SK-N-SH (cell line): Measurements from ENCODE around the gene UBE2D1. TPM values are rescaled to one million over a fixed set of nuclear protein-coding genes. Genes with fewer than 3 reads are reported as not detected.

ENCODE experiments used
- CTCF ChIA-PET: fragments of 300-600, 350-600 bp; formaldehyde crosslinking; extraction: SDS; loops from one replicate; lab custom pipeline; 2021; lab: Yijun Ruan, JAX
- POLR2A ChIA-PET: fragments of 350-600 bp; sonication (Branson Sonifier 250); formaldehyde crosslinking; extraction: SDS; loops from one replicate; lab custom pipeline; 2020; ENCODE audit warnings: antibody characterized with exemption, inconsistent platforms; lab: Yijun Ruan, JAX
- DNase-seq: peaks from one replicate; pipeline ENCODE4 v3.0.0; 2012
- H2AFZ ChIP-seq: fragments of 200-600 bp; sonication (generic); 2 replicates; pipeline ENCODE4 v1.8.1; 2016; ENCODE audit warnings: antibody characterized with exemption, mild to moderate bottlenecking, low read depth
- H3F3A ChIP-seq: fragments of 200-600 bp; sonication (generic); replicated peaks from 2 replicates; pipeline ENCODE3; 2016; ENCODE audit warnings: antibody characterized with exemption, mild to moderate bottlenecking; ENCODE audit not compliant: insufficient read depth
- H3K27ac ChIP-seq, 2 experiments: fragments of 200-500 bp in 1 of 2; fragments of 200-600 bp in 1 of 2; sonication (Bioruptor generic) in 1 of 2; sonication (generic), shearing (Covaris generic) in 1 of 2; 2 replicates each; pipeline versions ENCODE4 v1.5.1 to v1.6.1; 2014 to 2016; ENCODE audit warnings: low read depth in 2 of 2, inconsistent platforms in 1 of 2, low read length in 1 of 2, mild to moderate bottlenecking in 1 of 2, mixed read lengths in 1 of 2
- H3K27me3 ChIP-seq: fragments of 200-600 bp; sonication (generic), shearing (Covaris generic); 2 replicates; pipeline ENCODE4 v1.6.1; 2016; ENCODE audit warnings: mixed run types; ENCODE audit not compliant: insufficient read depth
- H3K36me3 ChIP-seq, 2 experiments: fragments of 200-500 bp in 1 of 2; fragments of 200-600 bp in 1 of 2; sonication (Bioruptor generic) in 1 of 2; sonication (generic) in 1 of 2; replicated peaks in 1 of 2; 2 replicates each; pipeline versions ENCODE3 to v1.5.1; 2014 to 2016; ENCODE audit warnings: low read length in 1 of 2, mild to moderate bottlenecking in 1 of 2; ENCODE audit not compliant: insufficient read depth in 2 of 2, control insufficient read depth in 1 of 2
- H3K4me1 ChIP-seq, 2 experiments: fragments of 200-500 bp in 1 of 2; fragments of 200-600 bp in 1 of 2; sonication (Bioruptor generic) in 1 of 2; sonication (generic), shearing (Covaris generic) in 1 of 2; 2 replicates each; pipeline versions ENCODE4 v1.5.1 to v1.6.1; 2014 to 2016; ENCODE audit warnings: low read depth in 1 of 2, low read length in 1 of 2, mixed run types in 1 of 2; ENCODE audit not compliant: insufficient read depth in 2 of 2, control insufficient read depth in 1 of 2
- H3K4me2 ChIP-seq: fragments of 200-600 bp; sonication (generic), shearing (Covaris generic); 2 replicates; pipeline ENCODE4 v1.6.1; 2017; ENCODE audit warnings: mixed run types
- H3K4me3 ChIP-seq, 2 experiments: fragments of 200-500 bp in 1 of 2; fragments of 200-600 bp in 1 of 2; sonication (Bioruptor generic) in 1 of 2; sonication (generic), shearing (Covaris generic) in 1 of 2; 2 replicates each; pipeline versions ENCODE4 v1.5.1 to v1.8.1; 2014 to 2016; ENCODE audit warnings: low read depth in 2 of 2, inconsistent platforms in 1 of 2, low read length in 1 of 2, mild to moderate bottlenecking in 1 of 2, mixed read lengths in 1 of 2, moderate library complexity in 1 of 2
- H3K79me2 ChIP-seq: fragments of 200-600 bp; sonication (generic); 2 replicates; pipeline ENCODE4 v1.8.1; 2017; ENCODE audit warnings: mild to moderate bottlenecking; ENCODE audit not compliant: insufficient read depth
- H3K9ac ChIP-seq: fragments of 200-600 bp; sonication (generic); 2 replicates; pipeline ENCODE4 v1.6.1; 2017; ENCODE audit warnings: mixed run types
- H3K9me2 ChIP-seq: fragments of 200-600 bp; sonication (generic); 2 replicates; pipeline ENCODE4 v1.6.1; 2017; ENCODE audit warnings: mixed run types
- H3K9me3 ChIP-seq: fragments of 200-600 bp; sonication (generic); 2 replicates; pipeline ENCODE4 v1.6.1; 2017; ENCODE audit warnings: mixed run types, mild to moderate bottlenecking, moderate library complexity
- H4K20me1 ChIP-seq: fragments of 200-600 bp; sonication (generic); 2 replicates; pipeline ENCODE4 v1.6.1; 2017; ENCODE audit warnings: mild to moderate bottlenecking, mixed run types; ENCODE audit not compliant: insufficient read depth
- EP300 ChIP-seq, 2 experiments: IDR thresholded peaks; 2 replicates each; pipeline versions ENCODE4 v1.4.0 to v1.6.1; 2012; ENCODE audit warnings: borderline replicate concordance in 1 of 2, low read depth in 1 of 2, low read length in 1 of 2
- FOXM1 ChIP-seq: IDR thresholded peaks from 2 replicates; pipeline ENCODE4 v1.4.0; 2012; ENCODE audit warnings: low read depth, mild to moderate bottlenecking
- GABPA ChIP-seq: IDR thresholded peaks from 2 replicates; pipeline ENCODE4 v1.4.0; 2012; ENCODE audit warnings: low read depth, mild to moderate bottlenecking
- JUND ChIP-seq: IDR thresholded peaks from 2 replicates; pipeline ENCODE4 v1.4.0; 2012
- MXI1 ChIP-seq: IDR thresholded peaks from 2 replicates; pipeline ENCODE4 v1.6.1; 2012; ENCODE audit warnings: mild to moderate bottlenecking, low read depth, low read length, improper control_type of control experiment
- NFIC ChIP-seq: IDR thresholded peaks from 2 replicates; pipeline ENCODE4 v1.4.0; 2012; ENCODE audit warnings: borderline replicate concordance
- NRF1 ChIP-seq: IDR thresholded peaks from 2 replicates; pipeline ENCODE4 v1.6.1; 2012; ENCODE audit warnings: low read depth, mild to moderate bottlenecking, low read length
- POLR2AphosphoS5 ChIP-seq: IDR thresholded peaks from 2 replicates; pipeline ENCODE4 v1.6.1; 2012; ENCODE audit warnings: low read depth, low read length
- RXRA ChIP-seq: IDR thresholded peaks from 2 replicates; pipeline ENCODE4 v1.4.0; 2012; ENCODE audit warnings: low read depth, mild to moderate bottlenecking, borderline replicate concordance
- SIN3A ChIP-seq: IDR thresholded peaks from 2 replicates; pipeline ENCODE4 v1.6.1; 2012; ENCODE audit warnings: low read depth, mild to moderate bottlenecking, low read length, moderate library complexity, borderline replicate concordance
- TCF12 ChIP-seq: IDR thresholded peaks from 2 replicates; pipeline ENCODE4 v1.4.0; 2012
- TEAD4 ChIP-seq: IDR thresholded peaks from 2 replicates; pipeline ENCODE4 v1.4.0; 2012; ENCODE audit warnings: mild to moderate bottlenecking, borderline replicate concordance; ENCODE audit not compliant: insufficient read depth
- YY1 ChIP-seq: IDR thresholded peaks from 2 replicates; pipeline ENCODE4 v1.4.0; 2012; ENCODE audit warnings: low read depth, mild to moderate bottlenecking
- WGBS: methylation state at CpG from one replicate; pipeline ENCODE4 v1.1.6; 2017; ENCODE audit warnings: low lambda C conversion rate; 5-methylcytosine and 5-hydroxymethylcytosine counted together
- polyA plus RNA-seq, 3 experiments: library from polyadenylated mRNA; depleted of rRNA; stranded (reverse); fragments of >200 nt; gene quantifications; 2 replicates each; pipeline ENCODE4 v1.2.3, GENCODE V29; 2012
- TF ChIP-seq, protein P1 (sequence below): IDR thresholded peaks from 2 replicates; pipeline ENCODE4 v1.4.0; 2012; ENCODE audit warnings: low read depth
- TF ChIP-seq, protein P2 (sequence below): IDR thresholded peaks from 2 replicates; pipeline ENCODE4 v1.6.1; 2012; ENCODE audit warnings: mild to moderate bottlenecking, low read depth, low read length, moderate library complexity
- TF ChIP-seq, protein P3 (sequence below): IDR thresholded peaks from 2 replicates; pipeline ENCODE4; 2012

Gene UBE2D1
- polyA plus RNA-seq, 1 of the 3 experiments (the other 2 are of a cell fraction): 8.7 TPM

DNA sequence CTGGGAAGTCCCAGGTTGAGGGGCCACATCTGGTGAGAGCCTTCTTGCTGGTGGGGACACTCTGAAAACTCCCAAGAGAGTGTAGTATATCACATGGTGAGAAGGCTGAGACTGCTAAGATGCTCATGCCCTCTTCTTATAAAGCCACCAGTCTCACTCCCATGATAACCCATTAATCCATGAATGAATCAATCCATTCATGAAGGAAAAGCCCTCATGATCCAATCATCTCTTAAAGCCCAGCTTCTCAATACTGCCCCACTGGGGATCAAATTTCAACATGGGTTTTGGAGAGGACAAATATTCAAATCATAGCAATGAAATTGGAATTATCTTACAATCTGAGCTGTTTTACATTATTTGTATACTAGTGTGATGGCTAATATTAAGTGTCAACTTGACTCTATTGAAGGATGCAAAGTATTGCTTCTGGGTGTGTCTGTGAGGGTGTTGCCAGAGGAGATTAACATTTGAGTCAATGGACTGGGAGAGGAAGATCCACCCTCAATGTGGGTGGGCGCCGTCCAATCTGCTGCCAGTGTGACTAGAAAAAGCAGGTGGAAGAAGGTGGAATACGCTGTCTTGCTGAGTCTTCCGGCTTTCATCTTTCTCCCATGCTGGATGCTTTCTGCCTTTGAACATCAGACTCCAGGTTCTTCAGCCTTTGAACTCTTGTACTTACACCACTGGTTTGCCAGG is 14.3 kb upstream of the UBE2D1 start:
- Histone ChIP-seq H3K4me3 (no peak overlapping the region), H3K27ac (no peak overlapping the region), H3K9me3 (no peaks in the 10 kb centered on the region), H3K36me3 (no peaks in the 10 kb centered on the region), H3K4me1 (no peaks in the 10 kb centered on the region), H3K27me3 (no peaks in the 10 kb centered on the region), H2AFZ (no peak overlapping the region), H4K20me1 (no peaks in the 10 kb centered on the region), H3K9me2 (no peaks in the 10 kb centered on the region), H3K9ac (no peak overlapping the region), H3K79me2 (no peaks in the 10 kb centered on the region), H3F3A (no peaks in the 10 kb centered on the region)
- DNase-seq: no peak
- ChIA-PET CTCF (no interaction called here), POLR2A (no interaction called here)
- WGBS: 94% methylated on average over 4 of the region's 4 CpGs
- TF ChIP-seq YY1 (no peak), JUND (no peak)
- TF ChIP-seq, all 33 proteins: peak for 0
- no peak overlapping the region for H3K4me2 ChIP-seq

GRCh38 chr10:58322072-58322834 is 12.6 kb upstream of the UBE2D1 start:
- Histone ChIP-seq H3K27ac (no peak overlapping the region), H3K4me1 (no peaks in the 10 kb centered on the region), H3K27me3 (no peaks in the 10 kb centered on the region), H2AFZ (no peak overlapping the region), H4K20me1 (no peaks in the 10 kb centered on the region), H3K36me3 (no peaks in the 10 kb centered on the region), H3K9ac (no peak overlapping the region), H3F3A (no peaks in the 10 kb centered on the region), H3K4me2 (no peak overlapping the region), H3K79me2 (no peaks in the 10 kb centered on the region), H3K4me3 (no peak overlapping the region), H3K9me2 (no peaks in the 10 kb centered on the region), H3K9me3 (no peaks in the 10 kb centered on the region)
- ChIA-PET CTCF (interaction anchor here (1.0 to 1.6 kb wide), 3 partner anchors 13 to 145 kb away, joined by 3 to 4 read pairs (median 3); partner anchors contain the start of gene UBE2D1), POLR2A (no interaction called here)
- 59% methylated on average over 3 of the region's 3 CpGs for WGBS
- no peak for TF ChIP-seq NRF1
- TF ChIP-seq JUND: no peak
- no peak for TF ChIP-seq RXRA
- no peak for TF ChIP-seq MXI1
- no peak for TF ChIP-seq SIN3A
- no peak for TF ChIP-seq YY1
- TF ChIP-seq FOXM1: no peak
- TF ChIP-seq POLR2AphosphoS5: no peak
- TF ChIP-seq, protein P1, sequence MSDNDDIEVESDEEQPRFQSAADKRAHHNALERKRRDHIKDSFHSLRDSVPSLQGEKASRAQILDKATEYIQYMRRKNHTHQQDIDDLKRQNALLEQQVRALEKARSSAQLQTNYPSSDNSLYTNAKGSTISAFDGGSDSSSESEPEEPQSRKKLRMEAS: no peak
- TF ChIP-seq NFIC: no peak
- DNase-seq: no peak

DNA sequence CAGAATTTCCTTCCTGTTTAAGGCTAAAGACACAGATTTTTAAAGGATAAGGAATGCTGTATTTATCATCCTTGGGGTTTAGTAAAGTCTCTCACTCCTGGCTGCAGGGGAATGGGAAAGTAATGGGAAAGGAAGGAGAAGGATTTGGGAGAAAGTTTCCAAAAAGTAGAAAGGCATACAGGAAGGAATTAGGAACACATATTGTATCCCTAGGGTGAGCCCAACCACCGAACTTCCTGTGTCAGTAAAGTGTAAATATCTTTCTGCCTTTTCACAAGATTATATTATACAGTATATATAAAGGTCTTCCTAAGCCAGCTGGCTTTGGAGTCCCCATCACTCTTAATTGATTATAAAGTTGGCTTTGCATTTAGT is 12.0 kb upstream of the UBE2D1 start:
- no peaks in the 10 kb centered on the region for H3K9me2 ChIP-seq
- no peaks in the 10 kb centered on the region for H3K79me2 ChIP-seq
- no peak overlapping the region for H3K4me2 ChIP-seq
- H3F3A ChIP-seq: no peaks in the 10 kb centered on the region
- no peaks in the 10 kb centered on the region for H4K20me1 ChIP-seq
- no peak overlapping the region for H3K4me3 ChIP-seq
- no peaks in the 10 kb centered on the region for H3K27me3 ChIP-seq
- H3K9ac ChIP-seq: no peak overlapping the region
- no peaks in the 10 kb centered on the region for H3K9me3 ChIP-seq
- DNase-seq: no peak
- H3K4me1 ChIP-seq: no peaks in the 10 kb centered on the region
- no peak overlapping the region for H2AFZ ChIP-seq
- CTCF ChIA-PET: interaction anchor here (1.6 kb wide), 1 partner anchor 12 kb away, joined by 4 read pairs; the partner anchor contains the start of gene UBE2D1
- H3K36me3 ChIP-seq: no peaks in the 10 kb centered on the region
- 45% methylated on average over 1 of the region's 1 CpG for WGBS
- no peak overlapping the region for H3K27ac ChIP-seq
- POLR2A ChIA-PET: no interaction called here
- TF ChIP-seq, protein P2, sequence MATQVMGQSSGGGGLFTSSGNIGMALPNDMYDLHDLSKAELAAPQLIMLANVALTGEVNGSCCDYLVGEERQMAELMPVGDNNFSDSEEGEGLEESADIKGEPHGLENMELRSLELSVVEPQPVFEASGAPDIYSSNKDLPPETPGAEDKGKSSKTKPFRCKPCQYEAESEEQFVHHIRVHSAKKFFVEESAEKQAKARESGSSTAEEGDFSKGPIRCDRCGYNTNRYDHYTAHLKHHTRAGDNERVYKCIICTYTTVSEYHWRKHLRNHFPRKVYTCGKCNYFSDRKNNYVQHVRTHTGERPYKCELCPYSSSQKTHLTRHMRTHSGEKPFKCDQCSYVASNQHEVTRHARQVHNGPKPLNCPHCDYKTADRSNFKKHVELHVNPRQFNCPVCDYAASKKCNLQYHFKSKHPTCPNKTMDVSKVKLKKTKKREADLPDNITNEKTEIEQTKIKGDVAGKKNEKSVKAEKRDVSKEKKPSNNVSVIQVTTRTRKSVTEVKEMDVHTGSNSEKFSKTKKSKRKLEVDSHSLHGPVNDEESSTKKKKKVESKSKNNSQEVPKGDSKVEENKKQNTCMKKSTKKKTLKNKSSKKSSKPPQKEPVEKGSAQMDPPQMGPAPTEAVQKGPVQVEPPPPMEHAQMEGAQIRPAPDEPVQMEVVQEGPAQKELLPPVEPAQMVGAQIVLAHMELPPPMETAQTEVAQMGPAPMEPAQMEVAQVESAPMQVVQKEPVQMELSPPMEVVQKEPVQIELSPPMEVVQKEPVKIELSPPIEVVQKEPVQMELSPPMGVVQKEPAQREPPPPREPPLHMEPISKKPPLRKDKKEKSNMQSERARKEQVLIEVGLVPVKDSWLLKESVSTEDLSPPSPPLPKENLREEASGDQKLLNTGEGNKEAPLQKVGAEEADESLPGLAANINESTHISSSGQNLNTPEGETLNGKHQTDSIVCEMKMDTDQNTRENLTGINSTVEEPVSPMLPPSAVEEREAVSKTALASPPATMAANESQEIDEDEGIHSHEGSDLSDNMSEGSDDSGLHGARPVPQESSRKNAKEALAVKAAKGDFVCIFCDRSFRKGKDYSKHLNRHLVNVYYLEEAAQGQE: no peak
- TF ChIP-seq, protein P1: no peak
- no peak for TF ChIP-seq NRF1
- TF ChIP-seq, protein P3, sequence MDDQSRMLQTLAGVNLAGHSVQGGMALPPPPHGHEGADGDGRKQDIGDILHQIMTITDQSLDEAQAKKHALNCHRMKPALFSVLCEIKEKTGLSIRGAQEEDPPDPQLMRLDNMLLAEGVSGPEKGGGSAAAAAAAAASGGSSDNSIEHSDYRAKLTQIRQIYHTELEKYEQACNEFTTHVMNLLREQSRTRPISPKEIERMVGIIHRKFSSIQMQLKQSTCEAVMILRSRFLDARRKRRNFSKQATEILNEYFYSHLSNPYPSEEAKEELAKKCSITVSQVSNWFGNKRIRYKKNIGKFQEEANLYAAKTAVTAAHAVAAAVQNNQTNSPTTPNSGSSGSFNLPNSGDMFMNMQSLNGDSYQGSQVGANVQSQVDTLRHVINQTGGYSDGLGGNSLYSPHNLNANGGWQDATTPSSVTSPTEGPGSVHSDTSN: no peak
- no peak for TF ChIP-seq EP300 (IDR thresholded peaks at IDR 0.05; ENCODE audit: borderline replicate concordance in 1 of 2, low read depth in 1 of 2, low read length in 1 of 2)
- no peak for TF ChIP-seq TEAD4
- no peak for TF ChIP-seq SIN3A
- TF ChIP-seq TCF12: no peak
- no peak for TF ChIP-seq GABPA
